Measurements from ENCODE around the gene SIN3A.
"Not testable (repeated sequence)": the region's sequence is repeated elsewhere in the genome, so short reads cannot be mapped to it uniquely, and the experiment has no call there.

SIN3A gene

DNA sequence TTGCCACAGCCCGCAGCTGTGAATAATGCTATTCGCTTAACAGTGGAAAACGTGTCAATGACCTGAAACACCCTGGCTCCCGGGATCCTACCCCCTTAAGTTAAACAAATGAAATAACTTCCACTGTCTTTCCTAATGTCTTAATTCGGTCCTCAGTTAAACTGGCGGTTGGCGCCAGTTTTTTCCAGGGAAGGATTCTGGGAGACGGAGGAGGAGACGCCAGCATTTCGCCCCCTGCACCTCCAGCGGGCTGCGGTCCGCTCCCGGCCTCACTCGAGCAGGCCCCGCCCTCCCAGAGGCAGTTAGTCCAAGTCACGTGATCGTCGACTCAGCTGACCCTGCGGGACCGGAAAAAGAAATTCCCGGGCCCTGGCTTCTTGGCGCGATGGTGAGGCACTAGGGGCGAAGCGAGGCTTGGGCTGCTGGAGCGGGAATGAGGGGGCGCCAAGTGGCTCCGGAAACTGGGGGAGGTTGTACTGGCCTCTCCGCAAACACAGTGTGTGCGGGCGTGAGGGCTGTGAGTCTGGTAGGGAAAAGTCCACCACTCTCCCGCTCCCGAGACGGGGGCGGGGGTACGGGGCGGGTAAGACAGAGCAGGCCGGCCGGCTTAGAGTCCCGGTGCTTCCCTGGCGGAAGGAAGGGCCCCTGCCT is 115.7 kb downstream of the SIN3A start, which contains the start of gene COMMD4:
TSS of gene COMMD4 (plus strand) at position 359 of the 651 bp plus-strand sequence. CDS start at position 386, 27 bp downstream.
- DNase-seq (ENCODE audit: low read depth, low spot score) = peak; percentile 96

DNA sequence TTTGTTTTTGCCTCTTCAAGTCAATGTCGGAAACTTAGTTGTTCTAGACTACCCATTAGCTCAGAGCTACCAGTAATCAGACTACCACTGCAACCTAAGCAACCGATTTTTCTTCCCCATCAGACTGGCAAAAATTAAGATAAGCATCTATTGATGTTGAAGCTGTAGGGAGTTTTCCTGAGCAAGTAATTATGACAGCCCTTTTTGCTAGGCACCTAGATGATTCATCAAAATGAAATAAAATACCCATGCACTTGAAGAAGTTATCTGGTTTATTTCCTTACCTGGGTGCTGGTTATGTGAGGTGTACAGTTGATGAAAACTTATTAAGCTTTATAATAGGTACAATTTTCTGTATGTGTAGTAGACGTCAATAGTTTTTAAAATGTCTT is 116.2 kb downstream of the SIN3A start:
- DNase-seq (ENCODE audit: low read depth, low spot score) = no peak

DNA sequence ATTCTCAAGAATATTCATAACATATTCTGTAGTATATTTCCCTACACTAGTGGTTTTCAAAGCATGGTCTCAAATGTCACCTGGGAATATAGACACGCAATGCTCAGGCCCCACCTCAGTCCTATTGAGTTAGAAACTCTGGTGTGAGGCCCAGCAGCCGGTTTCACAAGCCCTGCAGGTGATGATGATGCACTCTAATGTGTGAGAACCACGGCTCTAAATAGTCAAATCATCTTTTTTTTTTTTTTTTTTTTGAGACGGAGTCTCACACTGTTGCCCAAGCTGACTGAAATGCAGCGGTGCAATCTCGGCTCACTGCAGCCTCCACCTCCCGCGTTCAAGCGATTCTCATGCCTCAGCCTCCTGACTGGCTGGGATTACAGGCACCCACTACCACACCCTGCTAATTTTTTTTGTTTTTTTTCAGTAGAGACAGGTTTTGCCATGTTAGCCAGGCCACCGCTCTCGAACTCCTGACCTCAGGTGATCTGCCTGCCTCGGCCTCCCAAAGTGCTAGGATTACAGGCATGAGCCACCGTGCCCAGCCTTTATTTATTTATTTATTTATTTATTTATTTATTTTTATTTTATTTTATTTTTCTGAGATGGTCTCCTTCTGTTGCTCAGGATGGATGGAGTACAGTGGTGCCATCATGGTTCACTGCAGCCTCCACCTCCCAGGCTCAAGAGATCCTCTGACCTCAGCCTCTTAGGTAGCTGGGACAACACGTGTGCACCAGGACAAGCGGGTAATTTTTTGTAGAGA is 117.7 kb downstream of the SIN3A start:
- DNase-seq (ENCODE audit: low read depth, low spot score) = not testable (repeated sequence)

DNA sequence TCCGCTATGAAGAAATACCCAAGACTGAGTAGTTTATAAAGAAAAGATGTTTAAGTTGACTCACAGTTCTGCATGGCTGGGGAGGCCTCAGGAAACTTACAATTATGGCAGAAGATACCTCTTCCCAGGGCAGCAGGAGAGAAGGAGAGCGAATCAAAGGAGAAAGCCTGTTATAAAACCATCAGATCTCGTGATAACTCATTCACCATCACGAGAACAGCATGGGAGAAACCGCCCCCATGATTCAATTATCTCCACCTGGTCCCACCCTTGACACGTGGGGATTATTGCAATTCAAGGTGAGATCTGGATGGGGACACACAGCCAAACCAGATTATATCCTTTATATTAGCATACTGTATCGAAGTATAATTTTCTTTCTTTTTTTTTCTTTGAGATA is 119.4 kb downstream of the SIN3A start:
- DNase-seq (ENCODE audit: low read depth, low spot score) = not testable (repeated sequence)

DNA sequence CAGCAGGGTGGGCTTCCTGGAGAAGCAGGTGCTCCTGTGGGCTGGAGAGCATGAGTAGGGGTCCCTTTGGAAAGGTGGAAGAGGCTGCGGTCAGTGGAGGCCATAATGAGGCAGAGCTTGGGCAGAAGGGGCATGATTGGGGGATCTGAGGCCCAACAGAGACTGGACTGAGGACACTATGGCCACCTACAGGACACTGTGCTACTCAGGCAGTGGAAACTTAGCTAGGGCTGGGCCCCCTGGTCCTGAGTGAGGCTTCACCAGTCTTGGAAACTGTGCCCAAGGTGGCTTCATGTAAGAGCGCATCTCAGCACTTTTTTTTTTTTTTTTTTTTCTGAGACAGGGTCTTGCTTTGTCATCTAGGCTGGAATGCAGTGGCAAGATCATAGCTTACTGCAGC is 121.9 kb downstream of the SIN3A start:
- no peak for DNase-seq (ENCODE audit: low read depth, low spot score)

DNA sequence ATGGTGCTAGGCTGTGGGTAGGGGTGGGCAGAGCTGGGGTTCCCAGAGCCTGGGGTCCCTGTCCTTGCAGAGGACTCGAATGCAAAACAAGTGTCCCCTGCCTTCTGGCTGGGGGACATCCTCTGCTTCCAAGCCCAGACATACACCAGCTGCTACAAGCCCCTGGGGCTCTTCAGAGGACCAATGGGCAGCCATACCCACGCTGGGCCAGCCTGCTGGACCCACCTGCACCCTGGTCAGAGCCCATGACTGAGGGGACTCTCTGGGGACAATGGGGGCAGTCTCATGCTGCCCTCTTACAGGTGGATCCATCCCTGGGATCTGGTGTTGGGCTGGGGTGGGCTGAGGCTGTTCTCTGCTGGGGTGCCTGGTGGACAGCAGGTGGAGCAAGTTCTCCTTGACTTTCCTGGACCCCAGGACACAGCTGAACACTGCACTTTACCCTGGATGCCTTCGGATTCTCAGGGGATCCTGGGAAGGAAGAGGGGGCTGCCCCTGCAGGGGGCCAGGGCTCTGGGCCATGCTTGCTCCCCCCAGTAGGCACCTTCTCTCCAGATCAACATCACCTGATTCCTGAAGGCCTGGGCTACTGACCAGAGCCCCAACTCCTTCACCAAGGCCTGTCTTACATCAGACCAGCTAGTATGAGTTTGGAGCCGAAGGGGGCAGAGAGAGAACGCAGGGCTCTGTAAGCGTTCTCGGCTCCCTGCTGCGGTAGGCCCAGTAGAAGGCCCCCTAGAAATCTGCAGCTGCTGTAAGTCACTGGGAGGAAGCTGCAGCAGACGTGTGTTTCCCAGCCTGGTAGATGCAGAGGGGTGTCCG is 122.8 kb downstream of the SIN3A start:
- DNase-seq (ENCODE audit: low read depth, low spot score) = no peak

DNA sequence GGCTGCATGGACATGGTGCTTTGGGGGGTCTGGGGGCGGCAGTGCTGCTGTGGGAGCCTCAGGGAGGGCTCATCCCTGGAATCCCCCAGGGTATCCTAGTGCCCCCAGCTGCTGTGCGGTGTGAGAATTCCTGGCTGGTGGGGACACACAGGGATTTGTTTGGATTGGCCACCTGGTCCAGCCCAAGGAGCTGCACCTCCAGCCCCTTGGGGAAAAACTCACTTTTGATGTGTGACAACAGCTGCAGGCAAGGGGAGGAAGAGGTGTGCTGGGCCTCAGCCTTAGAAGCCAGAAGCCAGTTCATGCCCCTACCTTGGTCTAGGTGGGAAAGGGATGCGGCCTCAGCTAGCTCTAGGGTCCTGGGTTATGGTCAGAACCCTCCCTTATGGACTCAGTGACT is 124.0 kb downstream of the SIN3A start:
- no peak for DNase-seq (ENCODE audit: low read depth, low spot score)

DNA sequence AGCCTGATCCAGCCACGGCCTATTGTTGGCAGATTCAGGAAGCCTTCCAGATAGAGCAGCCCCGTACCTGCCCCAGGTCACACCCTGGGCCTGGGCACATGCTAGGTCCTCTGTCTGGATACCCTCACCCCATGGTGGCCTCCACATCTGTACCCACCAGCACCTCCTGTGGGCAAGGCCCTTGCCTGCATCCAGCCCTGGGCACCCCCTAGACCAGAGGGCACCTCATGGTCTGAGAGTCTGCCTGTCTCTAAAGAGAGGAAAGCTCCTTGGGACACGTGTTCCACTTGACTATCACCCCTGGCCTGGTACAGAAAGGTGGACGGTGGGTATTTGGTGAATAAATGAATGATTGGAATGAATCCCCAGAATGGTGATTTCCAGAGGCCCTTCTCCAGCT is 124.5 kb downstream of the SIN3A start:
- no peak for DNase-seq (ENCODE audit: low read depth, low spot score)

DNA sequence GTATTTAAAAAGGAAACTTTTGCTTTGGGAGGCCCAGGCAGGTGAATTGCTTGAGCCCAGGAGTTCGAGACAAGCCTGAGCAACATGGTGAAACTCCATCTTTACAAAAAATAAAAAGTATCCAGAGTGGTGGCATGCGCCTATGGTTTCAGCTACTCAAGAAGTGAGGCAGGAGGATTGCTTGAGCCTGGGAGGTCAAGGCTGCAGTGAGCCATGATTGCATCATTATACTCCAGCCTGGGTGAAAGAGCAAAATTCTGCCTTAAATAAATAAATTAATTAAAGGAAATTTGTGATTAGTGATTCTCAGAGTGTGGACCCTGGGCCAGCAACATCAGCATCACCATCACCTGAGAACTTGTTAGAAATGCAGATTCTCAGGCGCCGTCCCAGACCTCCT is 125.6 kb downstream of the SIN3A start:
- DNase-seq (ENCODE audit: low read depth, low spot score) = no peak

DNA sequence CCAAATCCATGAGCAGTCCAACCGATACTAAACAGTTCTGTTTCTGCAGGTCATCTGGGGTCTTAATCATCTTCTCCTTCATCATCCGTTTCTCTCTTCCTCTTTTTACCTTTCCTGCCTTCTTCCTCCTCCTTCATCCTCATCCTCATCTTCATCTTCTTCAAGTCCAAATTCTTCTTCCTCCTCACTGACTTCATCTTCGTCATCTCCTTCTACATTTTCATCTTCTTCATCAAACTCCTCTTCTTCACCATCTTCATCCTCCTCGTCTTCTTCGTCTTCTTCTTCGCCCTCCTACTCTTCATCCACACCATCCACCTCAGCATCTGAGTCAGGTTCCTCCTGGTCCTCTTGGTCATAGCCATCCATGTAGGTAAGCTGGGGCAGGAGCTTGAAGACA is 129.8 kb downstream of the SIN3A start:
- no peak for DNase-seq (ENCODE audit: low read depth, low spot score)
